HG02973 (cell line): ENCODE results near the gene PDE8A.
"Not testable (repeated sequence)": the region's sequence is repeated elsewhere in the genome, so short reads cannot be mapped to it uniquely, and the experiment has no call there.

ENCODE experiments used
- ATAC-seq: cut with Tn5 transposase; IDR thresholded peaks from one replicate; pipeline ENCODE4 v1.9.1; 2021; ENCODE audit warnings: moderate library complexity; ENCODE audit not compliant: unreplicated experiment

Gene PDE8A

DNA sequence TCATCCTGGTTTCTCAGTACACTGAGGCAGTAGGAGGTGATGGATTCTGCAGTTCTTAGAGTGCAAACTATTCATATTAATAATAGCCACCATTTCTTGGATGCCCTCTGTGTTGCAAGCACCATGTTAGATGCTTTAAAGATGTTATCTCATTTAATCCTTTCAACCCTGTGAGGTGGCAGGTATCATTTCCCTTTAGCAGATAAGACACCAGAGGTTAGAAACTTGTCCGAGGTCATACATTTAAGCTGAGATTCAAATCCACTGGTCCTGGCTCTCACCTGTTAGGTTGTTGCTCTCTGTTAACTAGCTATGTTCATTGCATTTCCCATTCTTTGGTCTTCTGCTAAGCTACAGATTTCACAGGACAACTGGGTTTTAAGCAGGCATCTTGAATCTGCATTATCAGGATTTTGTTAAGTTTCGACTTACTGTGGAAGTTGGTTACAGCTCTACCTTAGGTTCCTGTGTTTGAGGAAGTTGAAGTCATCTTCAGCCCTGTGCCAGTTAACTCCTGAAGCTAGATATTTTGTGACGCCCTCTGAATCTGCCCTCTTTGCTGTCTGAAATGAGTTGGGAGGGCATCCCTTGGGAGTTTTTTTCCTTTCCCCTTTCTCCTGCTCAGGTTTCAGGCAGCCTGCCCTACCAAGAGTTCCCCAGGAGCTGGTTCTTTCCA, 6.4 kb downstream of the PDE8A start:
- ATAC-seq = no peak

DNA sequence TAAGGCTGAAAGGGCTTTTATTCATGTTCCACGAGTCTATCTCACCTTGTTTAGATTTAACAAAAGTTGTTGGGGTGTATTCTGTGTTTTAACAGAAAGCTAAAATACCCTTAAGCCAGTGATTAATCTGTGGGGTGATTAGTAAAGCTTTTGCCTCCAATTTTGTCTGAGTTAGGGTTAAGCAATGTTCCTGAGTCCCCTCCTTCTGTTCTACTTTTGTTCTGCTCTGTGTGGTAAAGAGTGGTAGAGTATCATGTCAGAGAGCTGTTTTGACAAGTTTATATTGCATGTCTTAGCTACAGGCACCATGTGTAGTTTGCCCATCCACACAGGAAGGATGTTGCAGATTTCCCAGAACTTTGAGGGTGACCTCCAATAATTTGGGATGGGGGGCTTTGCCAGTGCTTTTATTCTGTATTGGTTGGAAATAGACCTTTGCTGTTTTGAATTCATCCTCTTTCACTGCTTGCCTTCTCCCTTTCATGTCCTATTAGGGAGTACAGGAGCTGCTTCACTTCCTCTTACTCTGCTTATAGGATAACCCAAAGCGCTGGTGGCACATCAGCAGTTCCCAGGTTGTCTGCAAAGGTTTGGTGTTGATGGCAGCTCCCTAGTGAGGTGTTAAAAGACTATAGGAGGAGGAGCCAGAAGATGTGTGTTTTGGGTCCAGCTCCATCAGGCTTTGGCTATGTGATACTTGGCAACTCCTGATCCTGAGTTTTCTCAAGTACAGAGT, 7.4 kb downstream of the PDE8A start:
- ATAC-seq = no peak

DNA sequence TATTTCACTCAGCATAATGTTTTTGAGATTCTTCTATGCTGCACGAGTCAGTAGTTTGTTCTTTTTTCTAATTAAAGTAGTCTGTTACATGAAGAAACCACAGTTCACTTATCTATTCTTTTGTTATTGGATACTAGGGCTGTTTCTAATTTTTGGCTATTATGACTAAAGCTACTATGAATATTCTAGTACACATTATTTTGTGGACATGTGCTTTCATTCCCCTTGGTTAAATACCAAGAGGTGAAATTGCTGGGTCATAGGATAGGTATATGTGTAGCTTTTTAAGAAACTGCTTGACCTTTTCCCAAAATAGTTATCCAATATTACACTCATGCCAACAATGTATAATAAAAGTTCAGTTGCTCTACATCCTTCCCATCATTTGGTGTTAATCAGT, 8.9 kb downstream of the PDE8A start:
- ATAC-seq = no peak

DNA sequence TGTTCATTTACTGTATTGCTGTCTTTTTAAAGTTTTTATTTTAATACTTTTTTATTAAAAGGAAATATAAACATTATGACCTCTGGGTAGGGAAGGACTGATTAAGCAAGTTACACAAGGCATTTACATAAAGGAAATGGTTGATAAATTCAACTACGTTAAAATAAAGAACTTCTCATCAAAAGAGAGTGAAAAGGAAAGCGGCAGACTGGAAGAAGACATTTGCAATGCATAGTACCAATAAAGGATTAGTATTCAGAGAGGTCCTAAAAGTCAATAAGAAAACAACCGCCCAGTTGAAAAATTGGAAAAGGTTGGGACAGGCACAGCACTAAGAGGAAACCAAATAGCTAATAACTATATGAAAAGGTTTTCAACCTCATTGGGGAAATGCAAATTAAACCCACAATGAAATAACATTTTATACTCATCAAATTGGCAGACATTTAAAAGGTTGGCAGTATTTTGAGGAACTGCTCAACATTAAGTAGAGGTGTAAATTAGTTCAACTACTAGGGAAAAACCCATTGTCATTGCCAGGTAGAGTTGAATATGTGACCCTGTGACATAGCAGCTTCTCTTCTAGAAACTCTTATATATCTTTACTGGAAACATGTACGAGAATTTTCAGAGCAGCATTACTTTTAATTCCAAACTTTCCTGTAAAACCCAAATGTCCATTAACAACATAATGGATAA, 9.5 kb downstream of the PDE8A start:
- no peak for ATAC-seq

DNA sequence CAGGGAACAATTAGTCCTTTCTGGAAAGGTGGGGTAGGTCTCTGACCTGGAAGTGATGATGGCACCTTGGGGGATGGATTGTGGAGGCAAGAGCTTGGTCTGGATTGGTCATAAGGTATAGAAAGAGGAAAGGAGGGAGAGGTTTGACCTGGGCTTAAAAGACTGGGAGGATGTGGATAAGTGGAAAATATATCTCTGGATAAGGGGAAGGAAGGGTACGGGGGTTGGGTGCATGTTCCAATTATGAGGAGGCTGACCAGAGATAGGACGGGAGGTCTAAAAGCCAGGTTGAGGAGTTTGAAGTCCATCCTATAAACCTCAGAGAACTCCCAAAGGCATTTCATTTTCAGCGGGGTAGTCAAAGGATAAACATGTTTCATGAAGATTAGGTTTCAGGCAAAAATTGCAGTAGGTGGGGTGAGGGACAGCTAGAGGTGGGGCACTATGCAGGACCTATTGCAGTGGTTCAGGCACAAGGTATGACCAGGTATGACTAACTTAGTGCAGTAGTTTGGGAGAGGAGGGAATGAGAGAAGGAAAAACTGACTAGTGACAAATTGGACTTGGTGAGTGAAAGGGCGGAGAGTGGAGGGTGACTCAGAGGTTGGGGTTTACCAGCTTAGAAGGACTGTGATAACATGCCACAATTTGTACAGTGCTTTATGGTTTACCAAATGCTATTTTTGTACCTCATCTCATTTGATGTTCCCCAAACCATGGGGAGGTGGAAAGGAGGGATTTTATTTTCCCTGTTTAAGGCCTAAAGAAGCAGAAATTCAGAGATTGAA, 10.7 kb downstream of the PDE8A start:
- ATAC-seq = no peak

DNA sequence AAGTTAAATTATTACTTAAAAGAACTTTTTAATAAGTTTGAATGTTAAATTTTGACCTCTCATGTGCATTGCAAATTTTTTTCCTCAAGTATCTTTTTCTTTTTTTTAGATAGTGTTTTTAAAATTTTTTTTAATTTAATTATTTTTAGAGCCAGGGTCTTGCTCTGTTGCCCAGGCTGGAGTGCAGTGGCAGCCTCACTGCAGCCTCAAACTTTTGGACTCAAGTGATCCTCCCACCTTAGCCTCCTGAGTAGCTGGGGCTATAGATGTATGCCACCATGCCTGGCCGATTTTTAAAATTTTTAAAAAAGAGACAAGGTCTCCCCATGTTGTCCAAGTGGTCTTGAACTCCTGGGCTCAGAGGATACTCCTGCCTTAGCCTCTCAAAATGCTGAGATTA, 14.4 kb downstream of the PDE8A start:
- no peak for ATAC-seq

DNA sequence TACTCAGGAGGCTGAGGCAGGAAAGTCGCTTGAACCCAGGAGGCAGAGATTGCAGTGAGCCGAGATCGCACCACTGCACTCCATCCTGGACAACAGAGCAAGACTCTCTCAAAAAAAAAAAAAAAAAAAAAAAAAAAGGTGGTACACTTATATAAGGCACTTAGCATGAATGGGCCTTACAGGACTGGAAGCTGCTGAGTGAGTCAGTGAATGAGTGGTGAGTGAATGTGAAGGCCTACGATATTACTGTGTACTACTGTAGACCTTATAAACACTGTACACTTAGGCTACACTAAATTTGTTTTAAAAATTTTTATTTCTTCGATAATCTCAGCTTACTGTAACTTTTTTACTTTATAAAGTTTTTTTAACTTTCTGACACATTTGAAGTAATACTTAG, 15.1 kb downstream of the PDE8A start:
- ATAC-seq = not testable (repeated sequence)

DNA sequence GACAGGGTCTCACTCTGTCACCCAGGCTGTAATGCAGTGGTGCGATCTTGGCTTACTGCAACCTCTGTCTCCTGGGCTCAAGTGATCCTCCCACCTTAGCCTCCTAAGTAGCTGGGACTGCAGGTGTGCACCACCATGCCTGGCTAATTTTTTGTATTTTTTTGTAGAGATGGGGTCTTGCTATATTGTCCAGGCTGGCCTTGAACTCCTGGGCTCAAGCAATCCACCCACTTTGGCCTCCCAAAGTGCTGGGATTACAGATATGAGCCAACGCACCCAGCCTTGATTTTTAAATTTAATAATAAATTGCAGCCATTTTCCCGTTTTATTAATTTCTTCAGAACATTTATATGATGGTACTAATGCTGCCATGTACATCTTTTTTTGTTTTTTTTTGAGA, 15.6 kb downstream of the PDE8A start:
- not testable (repeated sequence) for ATAC-seq

DNA sequence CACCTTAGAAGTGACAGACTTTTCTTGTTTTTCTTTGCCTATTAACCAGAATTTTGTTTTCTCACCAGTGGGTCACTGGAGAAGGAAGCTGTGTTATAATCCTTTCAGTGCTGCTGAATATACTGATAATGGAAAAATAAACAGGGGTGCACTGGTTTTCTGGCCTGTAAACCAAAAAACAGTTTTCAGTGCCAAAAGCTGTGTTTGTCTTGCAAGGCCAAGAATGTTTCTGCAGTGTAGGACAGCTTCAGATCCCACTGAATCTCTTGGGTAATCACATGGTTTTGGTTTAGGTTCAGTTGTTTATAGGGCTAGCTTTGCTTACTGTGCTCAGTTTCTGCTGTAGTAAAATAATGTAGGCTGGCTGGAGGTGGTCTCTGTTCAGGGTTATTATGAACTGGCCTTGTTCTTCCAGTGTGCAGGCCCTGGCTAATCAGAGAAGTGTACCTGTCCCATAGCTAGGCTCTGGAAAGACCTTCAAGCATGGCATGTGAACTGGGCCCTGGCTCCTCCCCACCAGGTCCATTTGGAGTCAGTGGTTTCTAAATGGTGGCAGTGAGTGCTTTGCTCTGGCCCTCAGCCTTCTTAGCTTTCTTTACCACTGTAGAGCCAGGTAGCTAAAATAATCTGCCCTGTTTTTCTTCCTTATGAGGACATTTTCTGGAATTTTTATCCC, 18.7 kb downstream of the PDE8A start:
- no peak for ATAC-seq

DNA sequence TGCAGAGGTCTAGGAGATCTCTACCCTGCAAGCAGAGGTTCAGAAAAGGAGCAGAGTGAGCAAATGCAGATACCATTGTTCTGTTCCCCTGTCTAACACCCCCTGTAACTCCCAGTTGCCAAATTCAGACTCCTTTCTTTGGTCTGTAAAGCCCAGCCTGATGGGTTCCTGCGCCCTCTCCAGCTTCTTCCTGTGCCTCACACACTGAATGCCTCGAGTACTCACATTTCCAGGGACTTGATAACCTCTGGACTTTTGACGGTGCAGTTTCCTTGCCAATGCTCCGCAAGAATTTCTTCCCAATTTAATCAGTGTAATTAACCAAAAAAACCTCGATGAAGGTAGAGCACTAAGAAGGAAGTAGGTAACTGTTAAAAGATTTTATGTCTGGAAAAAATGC, 19.3 kb downstream of the PDE8A start:
- ATAC-seq = no peak

DNA sequence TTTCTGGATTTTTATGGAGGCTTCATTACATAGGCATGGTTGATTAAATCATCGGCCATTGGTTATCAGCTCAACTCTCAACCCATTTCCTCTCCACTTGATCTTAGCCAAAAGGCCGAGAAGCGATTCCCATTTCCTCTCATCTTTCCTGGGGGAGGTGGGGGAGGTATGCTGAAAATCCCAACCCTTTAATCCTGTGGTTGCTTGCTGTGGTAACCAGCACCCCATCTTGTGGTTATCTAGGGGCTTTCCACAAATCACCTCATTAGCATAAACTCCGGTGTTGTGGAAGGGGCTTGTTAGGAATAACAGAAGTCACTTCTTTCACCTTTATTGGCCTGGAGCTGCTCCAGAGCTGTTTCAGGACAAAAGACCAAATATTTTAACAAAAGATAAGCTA, 20.9 kb downstream of the PDE8A start:
- ATAC-seq = no peak

DNA sequence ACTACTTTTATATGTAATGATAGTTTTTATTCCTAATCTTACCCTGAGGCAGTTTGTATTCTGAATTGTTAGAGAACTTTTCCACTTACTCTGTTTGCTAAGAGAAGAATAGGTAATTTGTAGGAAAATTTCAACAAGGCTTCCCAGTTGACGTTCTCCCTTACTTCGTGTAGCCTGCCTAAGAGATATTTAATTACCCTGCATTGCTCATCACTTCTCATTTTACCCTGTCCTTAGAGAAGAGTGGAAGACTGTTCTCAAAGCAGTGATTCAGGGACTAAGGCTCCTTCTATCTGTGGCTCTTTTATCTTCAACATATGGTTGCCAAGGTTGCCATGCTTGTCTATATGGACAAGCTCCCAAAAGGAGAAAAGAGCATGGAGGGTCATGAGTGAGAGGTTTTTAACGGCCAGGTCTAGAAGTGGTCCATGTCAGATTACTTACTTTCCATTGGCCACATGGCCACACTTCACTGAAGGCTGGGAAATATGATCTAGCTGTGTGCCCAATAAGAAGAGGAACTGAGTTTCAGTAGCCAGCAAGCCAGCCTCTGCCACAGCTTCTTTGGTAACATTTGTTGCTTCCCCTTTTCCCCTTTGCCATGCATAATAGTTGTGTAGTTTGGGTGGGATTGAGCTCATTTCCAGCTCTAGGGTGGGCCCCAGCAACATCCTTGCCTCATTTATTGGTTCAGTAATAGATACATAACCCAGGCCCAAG, 22.1 kb downstream of the PDE8A start:
- ATAC-seq = no peak

DNA sequence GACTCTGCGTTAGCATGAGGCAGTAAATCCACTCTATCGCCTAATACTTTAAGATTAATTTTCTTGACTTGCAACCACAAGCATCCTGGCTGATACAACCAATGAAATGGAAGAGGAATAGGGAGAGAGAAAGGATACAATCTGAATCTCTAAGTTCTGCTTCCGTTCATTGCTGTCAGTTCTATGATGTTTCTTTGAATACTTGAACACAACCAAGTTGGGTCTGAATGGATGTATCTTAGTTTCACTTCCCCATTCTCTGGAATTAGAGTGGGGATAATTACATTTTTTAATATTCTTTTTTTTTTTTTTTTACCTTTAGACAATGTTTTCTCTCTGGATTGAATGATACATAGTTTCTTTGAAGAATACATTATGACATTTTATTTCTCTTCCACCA, 22.9 kb downstream of the PDE8A start:
- no peak for ATAC-seq

DNA sequence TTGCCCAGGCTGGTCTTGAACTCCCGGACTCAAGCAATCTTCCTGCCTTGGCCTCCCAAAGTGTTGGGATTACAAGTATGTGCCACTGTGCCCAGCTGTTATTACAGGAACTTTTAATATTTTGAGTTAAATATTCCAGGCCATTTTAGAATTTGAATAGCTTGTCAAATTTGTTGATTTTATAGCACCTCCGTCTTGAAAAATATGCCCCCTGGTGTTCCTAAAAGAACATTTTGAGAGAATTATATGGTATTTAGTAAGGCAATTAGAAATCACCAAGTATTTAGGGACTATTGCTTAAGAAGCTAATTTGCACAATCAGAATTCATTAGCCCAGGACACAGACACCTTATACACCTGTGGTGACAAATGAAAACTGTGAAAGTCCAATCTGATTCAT, 23.7 kb downstream of the PDE8A start:
- ATAC-seq = no peak

DNA sequence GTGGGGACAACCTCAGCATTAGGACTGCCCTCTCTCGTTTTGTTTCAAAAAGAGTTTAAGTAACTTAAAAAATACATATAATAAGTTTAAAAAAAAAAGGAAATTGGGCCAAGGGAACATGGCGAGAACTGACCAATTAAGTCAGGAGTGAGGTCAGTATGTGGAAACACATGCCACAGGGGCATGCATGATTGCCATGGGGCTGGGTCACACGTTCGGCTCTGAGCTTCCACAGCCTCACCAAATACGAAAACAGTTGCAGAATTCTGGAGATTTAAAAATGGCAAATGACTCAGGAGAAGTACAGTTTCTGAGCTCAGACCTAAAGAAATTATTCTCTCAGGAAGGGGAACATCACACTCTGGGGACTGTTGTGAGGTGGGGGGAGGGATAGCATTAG, 24.1 kb downstream of the PDE8A start:
- no peak for ATAC-seq

DNA sequence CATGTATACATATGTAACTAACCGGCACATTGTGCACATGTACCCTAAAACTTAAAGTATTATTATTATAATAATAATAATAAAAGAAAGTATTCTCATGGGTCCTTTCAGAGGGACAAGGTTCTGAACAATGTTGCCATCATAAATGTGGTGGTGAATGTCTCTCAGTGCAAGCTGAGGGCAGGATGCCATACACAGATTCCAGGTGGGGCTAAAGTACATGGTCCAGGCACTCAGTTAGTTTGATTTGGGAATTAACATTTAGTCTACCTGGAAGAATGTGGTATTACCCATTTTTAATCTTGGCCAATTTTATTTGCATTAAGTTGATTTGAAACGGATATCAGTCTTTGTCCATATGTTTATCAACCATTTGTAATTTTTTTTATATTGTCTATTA, 24.5 kb downstream of the PDE8A start:
- ATAC-seq = no peak

DNA sequence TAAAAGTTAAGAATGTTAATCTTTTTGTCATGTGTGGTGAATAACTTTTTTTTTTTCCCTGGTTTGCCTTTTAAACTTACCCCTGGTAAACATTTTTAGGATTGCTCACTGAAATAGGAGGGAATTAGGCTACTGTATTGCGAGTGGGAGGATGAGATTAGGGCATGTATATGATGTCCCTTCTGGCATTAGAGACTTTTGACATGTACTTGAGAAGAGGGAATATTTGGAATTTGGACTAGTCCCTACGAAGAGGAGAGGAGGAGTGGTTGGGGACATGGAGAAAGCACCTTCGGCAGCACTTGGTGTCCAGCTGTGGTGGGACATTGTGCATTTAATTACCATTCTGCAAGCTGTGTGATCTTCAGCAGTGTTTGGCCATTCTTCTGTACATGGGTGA, 25.0 kb downstream of the PDE8A start:
- ATAC-seq = no peak

DNA sequence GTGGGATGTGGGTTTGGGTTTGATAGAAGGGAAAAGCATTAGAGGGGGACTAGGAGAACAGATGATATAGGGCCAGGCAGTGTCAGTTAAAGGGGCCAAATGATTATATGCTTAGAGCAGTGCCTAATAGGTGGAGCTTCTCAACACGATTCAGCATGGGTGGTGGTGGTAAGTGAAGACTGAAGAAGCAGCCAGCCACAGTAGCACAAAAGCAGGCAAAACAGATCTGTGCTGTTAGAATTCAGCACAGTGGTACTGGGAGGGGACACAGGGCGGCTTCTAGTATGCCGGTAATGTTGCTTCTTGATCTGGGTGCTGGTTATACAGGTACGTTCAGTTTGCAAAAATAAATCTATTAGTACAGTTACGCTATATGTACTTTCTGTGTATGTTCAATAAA, 25.5 kb downstream of the PDE8A start:
- ATAC-seq = no peak

DNA sequence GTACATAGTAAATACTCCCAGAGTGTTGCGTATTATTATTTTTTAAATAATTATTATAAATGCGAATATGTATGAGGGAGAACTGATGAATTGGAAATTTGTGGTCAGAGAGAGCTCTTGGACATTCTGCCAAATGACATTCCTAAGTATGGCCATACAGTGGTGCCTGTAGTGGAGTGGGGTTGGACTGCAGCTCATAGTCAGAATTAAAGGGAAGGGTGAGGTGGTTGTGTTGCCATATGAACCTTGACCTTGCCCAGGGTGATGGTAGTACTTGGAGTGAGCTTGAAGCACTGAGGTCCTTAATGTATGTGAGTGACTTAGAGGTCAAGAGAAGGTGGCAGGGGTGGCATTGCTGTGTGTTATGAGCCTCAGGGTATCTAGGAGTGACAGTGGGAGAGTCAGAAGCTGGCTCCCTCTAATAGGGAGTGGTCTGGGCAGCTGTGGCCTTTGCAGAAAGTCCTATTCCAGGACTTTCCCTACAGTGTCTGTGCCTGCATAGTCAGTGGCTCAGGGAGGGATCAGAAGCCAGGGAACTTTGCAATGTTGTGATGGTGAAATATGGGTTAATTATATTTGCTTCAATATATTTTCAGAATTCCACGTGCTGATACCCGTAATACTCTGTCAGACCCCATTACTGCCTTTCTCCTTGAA, 26.2 kb downstream of the PDE8A start:
- ATAC-seq = no peak
